HCT116 (cell line): ENCODE results near the gene BAIAP2. TPM values are rescaled to one million over a fixed set of nuclear protein-coding genes. Genes with fewer than 3 reads are reported as not detected.

Source experiments
- ATAC-seq: fragments of 200-7000 bp; cut with Tn5 transposase; 2 replicates; pipeline ENCODE4 v1.9.1; 2020; ENCODE audit warnings: mild to moderate bottlenecking, moderate library complexity
- BruUV-seq: library from RNA; stranded (reverse); fragments of 400-500 nt; replicated peaks from 2 replicates; lab custom pipeline; 2021; lab: Mats Ljungman, UMichigan
- CTCF ChIA-PET: fragments of 300-600 bp; sonication (Branson Sonifier 250); formaldehyde crosslinking; loops from one replicate; lab custom pipeline; 2021; ENCODE audit warnings: antibody characterized with exemption; lab: Charles Lee
- POLR2A ChIA-PET: fragments of 300-600, 350-600 bp; sonication (Branson Sonifier 250); formaldehyde crosslinking; loops from one replicate; lab custom pipeline; 2021; ENCODE audit warnings: antibody characterized with exemption; lab: Charles Lee
- RAD21 ChIA-PET, 2 experiments: fragments of 300-600 bp; sonication (Branson Sonifier 250); formaldehyde crosslinking; loops; one replicate each; lab custom pipeline; 2023; ENCODE audit warnings: low total read pairs in 2 of 2; ENCODE audit not compliant: uncharacterized antibody in 2 of 2, unreplicated experiment in 2 of 2, low non-redundant PET in 1 of 2; lab: Charles Lee
- DNase-seq: peaks from one replicate; pipeline ENCODE4 v3.0.0-alpha.2; 2010; ENCODE audit warnings: low read depth, low spot score
- H2AFZ ChIP-seq: fragments of 200-600 bp; shearing (Covaris generic), sonication (generic); 2 replicates; pipeline ENCODE4 v1.6.1; 2017; ENCODE audit warnings: low read depth, mixed run types, mixed read lengths, antibody characterized with exemption, low read length; ENCODE audit not compliant: poor library complexity, severe bottlenecking
- H3K27ac ChIP-seq: 2 replicates; pipeline ENCODE4 v1.5.1; 2012; ENCODE audit warnings: low read depth, low read length
- H3K27me3 ChIP-seq: fragments of 200-600 bp; sonication (generic); 2 replicates; pipeline ENCODE4 v1.6.1; 2016; ENCODE audit warnings: mixed run types, low read length, mixed read lengths; ENCODE audit not compliant: insufficient read depth
- H3K36me3 ChIP-seq, 2 experiments: fragments of 200-500 bp in 1 of 2; fragments of 200-600 bp in 1 of 2; sonication (Bioruptor generic) in 1 of 2; sonication (generic) in 1 of 2; 2 replicates each; pipeline versions ENCODE4 v1.5.1 to v1.6.1; 2014 to 2016; ENCODE audit warnings: low read length in 2 of 2, inconsistent platforms in 1 of 2, mixed read lengths in 1 of 2, mixed run types in 1 of 2; ENCODE audit not compliant: insufficient read depth in 2 of 2, control insufficient read depth in 1 of 2
- H3K4me1 ChIP-seq, 2 experiments: fragments of 200-600 bp in 1 of 2; sonication (generic) in 1 of 2; 2 replicates each; pipeline versions ENCODE4 v1.5.1 to v1.6.1; 2012 to 2017; ENCODE audit warnings: low read length in 2 of 2, inconsistent platforms in 1 of 2, mild to moderate bottlenecking in 1 of 2, mixed read lengths in 1 of 2, mixed run types in 1 of 2, moderate library complexity in 1 of 2; ENCODE audit not compliant: insufficient read depth in 2 of 2, control insufficient read depth in 1 of 2
- H3K4me2 ChIP-seq: fragments of 200-600 bp; sonication (generic); 2 replicates; pipeline ENCODE4 v1.6.1; 2017; ENCODE audit warnings: mixed run types, low read length, mixed read lengths
- H3K4me3 ChIP-seq, 2 experiments: fragments of 200-600 bp in 1 of 2; sonication (generic) in 1 of 2; replicated peaks in 1 of 2; 2 replicates each; pipeline ENCODE4 v1.5.1; 2011 to 2016; ENCODE audit warnings: low read length in 2 of 2, control low read depth in 1 of 2, low read depth in 1 of 2, mild to moderate bottlenecking in 1 of 2, mixed read lengths in 1 of 2, mixed run types in 1 of 2
- H3K79me2 ChIP-seq: fragments of 200-600 bp; sonication (generic); 2 replicates; pipeline ENCODE4 v1.6.1; 2017; ENCODE audit warnings: mild to moderate bottlenecking, mixed run types, low read length, moderate library complexity, mixed read lengths; ENCODE audit not compliant: insufficient read depth
- H3K9ac ChIP-seq: fragments of 200-600 bp; sonication (generic); 2 replicates; pipeline ENCODE4 v1.6.1; 2016; ENCODE audit warnings: low read length, mixed read lengths
- H3K9me2 ChIP-seq: fragments of 200-600 bp; sonication (generic), shearing (Covaris generic); 2 replicates; pipeline ENCODE4 v1.6.1; 2017; ENCODE audit warnings: mixed run types, mild to moderate bottlenecking, moderate library complexity; ENCODE audit not compliant: insufficient read depth
- H3K9me3 ChIP-seq, 2 experiments: fragments of 200-500 bp in 1 of 2; fragments of 200-600 bp in 1 of 2; sonication (Bioruptor generic) in 1 of 2; sonication (generic) in 1 of 2; 2 replicates each; pipeline ENCODE4 v1.6.1; 2014 to 2017; ENCODE audit warnings: low read length in 2 of 2, mixed read lengths in 2 of 2, inconsistent platforms in 1 of 2, low read depth in 1 of 2, mild to moderate bottlenecking in 1 of 2, mixed run types in 1 of 2, moderate library complexity in 1 of 2; ENCODE audit not compliant: control insufficient read depth in 1 of 2, insufficient read depth in 1 of 2
- H4K20me1 ChIP-seq: fragments of 200-600 bp; sonication (generic), shearing (Covaris generic); 2 replicates; pipeline ENCODE4 v1.6.1; 2017; ENCODE audit warnings: mixed run types, mild to moderate bottlenecking, moderate library complexity; ENCODE audit not compliant: insufficient read depth
- CBX3 ChIP-seq: IDR thresholded peaks from 2 replicates; pipeline ENCODE4 v1.6.1; 2012; ENCODE audit warnings: low read depth
- CTCF ChIP-seq, 3 experiments: fragments of 200-600 bp in 1 of 3; sonication (generic) in 1 of 3; IDR thresholded peaks in 2 of 3; conservative IDR thresholded peaks in 1 of 3; 2 replicates each; pipeline ENCODE4 v1.5.1; 2012 to 2017; ENCODE audit warnings: low read depth in 2 of 3, low read length in 2 of 3, antibody characterized with exemption in 1 of 3, borderline replicate concordance in 1 of 3, control low read depth in 1 of 3, mild to moderate bottlenecking in 1 of 3, mixed read lengths in 1 of 3, mixed run types in 1 of 3, moderate library complexity in 1 of 3; ENCODE audit not compliant: insufficient read depth in 1 of 3
- EZH2 ChIP-seq: fragments of 200-600 bp; sonication (generic); IDR thresholded peaks from 2 replicates; pipeline ENCODE4 v1.6.1; 2017; ENCODE audit warnings: antibody characterized with exemption, mixed run types
- EZH2phosphoT487 ChIP-seq: fragments of 200-600 bp; IDR thresholded peaks from 2 replicates; pipeline ENCODE4 v1.6.1; 2018; ENCODE audit warnings: antibody characterized with exemption, borderline replicate concordance
- POLR2A ChIP-seq: IDR thresholded peaks from 2 replicates; pipeline ENCODE4 v1.7.0; 2011; ENCODE audit warnings: borderline replicate concordance; ENCODE audit not compliant: insufficient read depth, insufficient read length; ENCODE audit errors: extremely low read depth
- REST ChIP-seq: IDR thresholded peaks from 2 replicates; pipeline ENCODE4 v1.6.1; 2012; ENCODE audit warnings: low read depth
- SP1 ChIP-seq: IDR thresholded peaks from 2 replicates; pipeline ENCODE4 v1.6.1; 2012; ENCODE audit warnings: low read depth
- YY1 ChIP-seq: IDR thresholded peaks from 2 replicates; pipeline ENCODE4 v1.6.1; 2011; ENCODE audit warnings: low read length, low read depth, moderate library complexity, mild to moderate bottlenecking; ENCODE audit not compliant: insufficient replicate concordance; ENCODE audit errors: extremely low read depth
- ZFX ChIP-seq: fragments of 450-650 bp; IDR thresholded peaks from 2 replicates; pipeline ENCODE4 v1.6.1; 2017
- intact Hi-C: fragments of 100-400 bp; cut with micrococcal nuclease; formaldehyde crosslinking; loops from 2 replicates; pipeline ENCODE4 v1.10.0; 2022
- total RNA-seq: library from RNA; stranded (reverse); gene quantifications from one replicate; pipeline ENCODE4 v1.2.1, GENCODE V29; 2021; ENCODE audit not compliant: unreplicated experiment

Gene BAIAP2
- total RNA-seq, 1 experiment from 2014 or later, result 105 TPM

GRCh38 chr17:81127133-81127455 lies 92.1 kb downstream of the BAIAP2 start:
- DNase-seq (no peak), ATAC-seq (no peak)
- no peak overlapping the region for H2AFZ ChIP-seq
- no peaks in the 10 kb centered on the region for H3K9me2 ChIP-seq
- POLR2A ChIA-PET, result no interaction called here
- no peaks in the 10 kb centered on the region for H3K4me1 ChIP-seq
- no peaks in the 10 kb centered on the region for H3K9me3 ChIP-seq
- H3K27ac ChIP-seq, result no peak overlapping the region; the same call in 1 of the 2 replicates
- H3K4me2 ChIP-seq, result no peak overlapping the region
- H3K9ac ChIP-seq, result no peak overlapping the region
- CTCF ChIA-PET, result no interaction called here
- RAD21 ChIA-PET, result no interaction called here
- BruUV-seq, result no TSS peak
- H3K4me3 ChIP-seq, result no peak overlapping the region
- no peaks in the 10 kb centered on the region for H3K79me2 ChIP-seq
- no peaks in the 10 kb centered on the region for H4K20me1 ChIP-seq
- TF ChIP-seq SP1 (no peak), CTCF (IDR thresholded peaks at IDR 0.05 in 2 of 3, conservative IDR thresholded peaks at IDR 0.05 in 1 of 3; ENCODE audit: borderline replicate concordance in 1 of 3, insufficient read depth in 1 of 3, low read depth in 2 of 3, low read length in 2 of 3) (no peak), ZFX (no peak), YY1 (no peak), POLR2A (no peak), REST (no peak), EZH2 (no peak), CBX3 (no peak), EZH2phosphoT487 (no peak)
- no peaks in the 10 kb centered on the region for H3K36me3 ChIP-seq
- H3K27me3 ChIP-seq, result no peaks in the 10 kb centered on the region
- intact Hi-C loops, result no loop called here
